GM12878 (cell line): Measurements from ENCODE around the gene TSPYL4. TPM values are rescaled to one million over a fixed set of nuclear protein-coding genes. Genes with fewer than 3 reads are reported as not detected.

Experiments used
- ATAC-seq: fragments of 200-7000 bp; cut with Tn5 transposase; 3 replicates; pipeline ENCODE4 v1.9.1; 2020; ENCODE audit warnings: mild to moderate bottlenecking, moderate library complexity
- BruUV-seq: library from RNA; stranded (reverse); fragments of 400-500 nt; replicated peaks from 2 replicates; lab custom pipeline; 2021; lab: Mats Ljungman, UMichigan
- CTCF ChIA-PET: fragments of 300-600 bp; sonication (Branson Sonifier 250); formaldehyde crosslinking; extraction: SDS; loops from one replicate; lab custom pipeline; 2021; ENCODE audit warnings: inconsistent platforms; lab: Yijun Ruan, JAX
- POLR2A ChIA-PET: fragments of 350-600 bp; formaldehyde crosslinking; extraction: SDS; loops from one replicate; lab custom pipeline; 2021; ENCODE audit warnings: inconsistent platforms; lab: Charles Lee
- RAD21 ChIA-PET: fragments of 300-600 bp; sonication (Branson Sonifier 250); formaldehyde crosslinking; loops from one replicate; lab custom pipeline; 2023; ENCODE audit warnings: antibody characterized with exemption; ENCODE audit not compliant: unreplicated experiment; lab: Charles Lee
- SMC1A ChIA-PET: fragments of 300-600 bp; sonication (Branson Sonifier 250); formaldehyde crosslinking; loops from one replicate; lab custom pipeline; 2023; ENCODE audit not compliant: unreplicated experiment, uncharacterized antibody; lab: Charles Lee
- DNase-seq: peaks from one replicate; pipeline ENCODE4 v3.0.0-alpha.2; 2011; ENCODE audit warnings: low read depth, low spot score
- FAIRE-seq: peaks from 3 replicates; lab custom pipeline; 2011; peaks lifted over from hg19 to GRCh38; lab: Jason Lieb, UNC
- H2AFZ ChIP-seq: 2 replicates; pipeline ENCODE4 v1.6.0; 2011; ENCODE audit warnings: low read depth, low read length, control low read depth; ENCODE audit not compliant: control insufficient read depth
- H3K27ac ChIP-seq: 2 replicates; pipeline ENCODE4 v1.5.1; 2011; ENCODE audit warnings: control low read depth; ENCODE audit not compliant: control insufficient read depth, insufficient read depth
- H3K27me3 ChIP-seq, 2 experiments: replicated peaks in 1 of 2; 2 replicates each; pipeline versions ENCODE4 v1.6.0 to v1.6.1; 2011; ENCODE audit warnings: low read length in 1 of 2; ENCODE audit not compliant: control insufficient read depth in 2 of 2, insufficient read depth in 2 of 2
- H3K36me3 ChIP-seq, 2 experiments: 2 replicates each; pipeline ENCODE4 v1.5.1; 2011; ENCODE audit warnings: low read length in 1 of 2; ENCODE audit not compliant: control insufficient read depth in 2 of 2, insufficient read depth in 2 of 2
- H3K4me1 ChIP-seq: 2 replicates; pipeline ENCODE4 v1.6.1; 2011; ENCODE audit warnings: mild to moderate bottlenecking, low read length, moderate library complexity, mixed read lengths; ENCODE audit not compliant: control insufficient read depth, insufficient read depth
- H3K4me2 ChIP-seq: 2 replicates; pipeline ENCODE4 v1.6.0; 2011; ENCODE audit warnings: control low read depth; ENCODE audit not compliant: control insufficient read depth, insufficient read depth
- H3K4me3 ChIP-seq: fragments of 200-600 bp; sonication (generic); 2 replicates; pipeline ENCODE4 v1.5.1; 2016
- H3K79me2 ChIP-seq: 2 replicates; pipeline ENCODE4 v1.6.0; 2011; ENCODE audit warnings: low read length; ENCODE audit not compliant: control insufficient read depth, insufficient read depth
- H3K9ac ChIP-seq: 2 replicates; pipeline ENCODE4 v1.8.0; 2011; ENCODE audit warnings: low read length, control low read depth, mixed read lengths; ENCODE audit not compliant: control insufficient read depth, insufficient read depth
- H3K9me3 ChIP-seq: replicated peaks from 3 replicates; pipeline ENCODE4 v1.5.1; 2011; ENCODE audit warnings: mild to moderate bottlenecking, low read length; ENCODE audit not compliant: control insufficient read depth, insufficient read depth
- H4K20me1 ChIP-seq: 2 replicates; pipeline ENCODE4 v1.6.0; 2011; ENCODE audit not compliant: control insufficient read depth, insufficient read depth
- GABPA ChIP-seq: IDR thresholded peaks from 2 replicates; pipeline ENCODE4 v1.6.1; 2014; ENCODE audit warnings: antibody characterized with exemption, low read depth, mild to moderate bottlenecking, inconsistent platforms
- HDGF ChIP-seq: fragments of 450-650 bp; IDR thresholded peaks from 2 replicates; pipeline ENCODE4 v1.6.1; 2016; ENCODE audit warnings: antibody characterized with exemption
- KAT2A ChIP-seq: conservative IDR thresholded peaks from 2 replicates; pipeline ENCODE4 v1.6.1; 2011; ENCODE audit warnings: low read depth, low read length; ENCODE audit not compliant: control insufficient read depth
- MLLT1 ChIP-seq: fragments of 450-650 bp; IDR thresholded peaks from 2 replicates; pipeline ENCODE4 v1.6.1; 2016; ENCODE audit warnings: mild to moderate bottlenecking
- MYB ChIP-seq: fragments of 150-350 bp; IDR thresholded peaks from 2 replicates; pipeline ENCODE4 v1.6.1; 2014; ENCODE audit warnings: mild to moderate bottlenecking, low read depth, low read length, borderline replicate concordance
- PKNOX1 ChIP-seq: fragments of 450-650 bp; IDR thresholded peaks from 2 replicates; pipeline ENCODE4 v1.6.1; 2016; ENCODE audit warnings: mild to moderate bottlenecking
- PRDM15 ChIP-seq: fragments of 450-650 bp; formaldehyde crosslinking; IDR thresholded peaks from 2 replicates; pipeline ENCODE4 v1.4.0; 2020; ENCODE audit warnings: mild to moderate bottlenecking, moderate library complexity
- REST ChIP-seq: IDR thresholded peaks from 2 replicates; pipeline ENCODE4 v1.6.1; 2012; ENCODE audit warnings: mild to moderate bottlenecking, low read depth, low read length
- SP1 ChIP-seq: IDR thresholded peaks from one replicate; pipeline ENCODE4 v1.6.1; 2011; ENCODE audit warnings: low read depth, low read length
- ZNF274 ChIP-seq: IDR thresholded peaks from one replicate; pipeline ENCODE4 v1.8.0; 2011; ENCODE audit not compliant: insufficient read length, insufficient read depth
- WGBS: methylation state at CpG from one replicate; pipeline ENCODE4 v1.1.6; 2016; ENCODE audit warnings: low lambda C conversion rate; ENCODE audit not compliant: insufficient replicate concordance, insufficient coverage; ENCODE audit errors: missing lambda C conversion rate; 5-methylcytosine and 5-hydroxymethylcytosine counted together
- in situ Hi-C: fragments of 300-500 bp; cut with MboI; formaldehyde crosslinking; loops from 9 replicates; pipeline ENCODE4 v1.14.3; 2018; ENCODE audit warnings: mixed read lengths
- intact Hi-C: fragments of 100-400 bp; cut with micrococcal nuclease; formaldehyde crosslinking; loops from one replicate; pipeline ENCODE4 v1.14.2; 2022; ENCODE audit not compliant: unreplicated experiment
- polyA plus RNA-seq, 11 experiments: library from polyadenylated mRNA; depleted of rRNA in 4 of 11; unstranded in 6 of 11; stranded (reverse) in 5 of 11; fragments of >200 nt; fragmentation: Nextera tagmentation in 4 of 11; fragmentation: Illumina TruSeq in 1 of 11; extraction: Ambion mirVana in 4 of 11; extraction: Trizol in 1 of 11; gene quantifications; 1 replicate in 1 of 11; 2 replicates in 10 of 11; pipeline versions ENCODE4 v1.2.1 to v1.2.3, GENCODE V29; 2011 to 2016; ENCODE audit warnings: inconsistent platforms in 2 of 11, missing spikeins in 2 of 11, low read depth in 1 of 11
- total RNA-seq, 4 experiments: library from RNA; depleted of rRNA in 3 of 4; stranded (reverse); fragments of >200 nt in 3 of 4; fragmentation: Illumina TruSeq in 1 of 4; extraction: Trizol in 1 of 4; gene quantifications; 2 replicates each; pipeline versions ENCODE4 v1.2.1 to v1.2.3, GENCODE V29; 2013 to 2021

Gene TSPYL4
- total and polyA plus RNA-seq, 10 of the 15 experiments (the other 5 are each of a cell fraction or from before 2014, with no cell fraction given): 1.5 to 27.6 (median 20.0) TPM

DNA sequence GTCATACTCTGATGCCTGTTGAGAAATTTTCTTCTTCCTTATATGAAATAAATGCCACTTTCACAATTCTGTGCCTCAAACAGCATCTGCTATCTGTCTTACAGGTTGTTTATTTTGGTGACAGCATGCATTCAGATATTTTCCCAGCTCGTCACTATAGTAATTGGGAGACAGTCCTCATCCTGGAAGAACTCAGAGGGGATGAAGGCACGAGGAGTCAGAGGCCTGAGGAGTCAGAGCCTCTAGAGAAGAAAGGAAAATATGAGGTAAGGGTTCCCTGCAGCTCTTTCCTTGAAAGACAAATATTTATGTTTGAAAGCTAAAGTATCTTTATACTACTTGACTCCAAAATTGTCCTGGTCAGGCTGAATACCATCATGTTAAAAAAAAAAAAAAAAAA lies 15.8 kb downstream of the TSPYL4 start (continued):
- TF ChIP-seq PRDM15: no peak
- no peak for TF ChIP-seq MLLT1
- no peak for TF ChIP-seq PKNOX1
- no peak for TF ChIP-seq MYB
- TF ChIP-seq HDGF: no peak
- TF ChIP-seq GABPA: no peak

DNA sequence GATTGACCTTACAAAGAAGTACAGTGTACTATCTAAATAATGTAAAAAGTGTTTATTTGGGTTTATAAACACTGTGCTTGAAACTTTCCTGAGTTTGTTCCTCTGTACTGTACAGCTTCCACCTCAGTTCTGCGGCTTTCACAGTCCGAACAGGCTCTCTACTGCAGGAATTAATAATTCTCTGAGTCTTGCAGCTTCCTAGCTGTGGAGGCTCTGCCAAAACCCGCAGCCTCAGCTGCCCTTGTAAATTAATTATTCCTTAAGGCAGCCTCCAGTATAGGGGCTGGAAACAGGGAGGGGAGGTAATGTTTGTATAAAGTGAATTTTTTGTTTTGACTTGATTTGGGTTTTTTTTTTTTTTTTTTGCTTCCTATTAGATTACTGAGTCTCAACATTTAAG lies 19.2 kb downstream of the TSPYL4 start:
- ChIA-PET POLR2A (no interaction called here), CTCF (interaction anchor here (1.0 to 1.7 kb wide), 3 partner anchors 15 to 34 kb away, joined by 4 to 5 read pairs (median 4); no protein-coding TSS in a partner anchor), SMC1A (interaction anchor here (1.1 kb wide), 1 partner anchor 18 kb away, joined by 3 read pairs; no protein-coding TSS in a partner anchor), RAD21 (no interaction called here)
- no peaks in the 10 kb centered on the region for H3K9me3 ChIP-seq
- H3K4me3 ChIP-seq: no peak overlapping the region
- no peak overlapping the region for H2AFZ ChIP-seq
- WGBS: 98% methylated on average over 3 of the region's 3 CpGs
- no peak for FAIRE-seq
- ATAC-seq: no peak
- peaks cover 2 to 14% of the 10 kb centered on the region in 2 experiments for H3K36me3 ChIP-seq
- H4K20me1 ChIP-seq: no peaks in the 10 kb centered on the region
- no TSS peak for BruUV-seq
- TF ChIP-seq SP1 (no peak), KAT2A (no peak), ZNF274 (no peak), REST (no peak)
- H3K27me3 ChIP-seq: no peaks in the 10 kb centered on the region
- no peak overlapping the region for H3K27ac ChIP-seq
- no peak overlapping the region for H3K9ac ChIP-seq
- intact Hi-C loops: no loop called here
- H3K4me2 ChIP-seq: no peak overlapping the region
- no peak for DNase-seq
- H3K4me1 ChIP-seq: no peaks in the 10 kb centered on the region
- in situ Hi-C loops: no loop called here
- no peaks in the 10 kb centered on the region for H3K79me2 ChIP-seq
